GM23248 (cell line): Measurements from ENCODE around the gene INHA.

Source experiments
- EZH2 ChIP-seq: fragments of 200-600 bp; sonication (generic); IDR thresholded peaks from 2 replicates; pipeline ENCODE4 v1.6.1; 2018; ENCODE audit warnings: antibody characterized with exemption, mild to moderate bottlenecking; ENCODE audit not compliant: insufficient read depth, poor library complexity, severe bottlenecking
- EZH2phosphoT487 ChIP-seq: fragments of 200-600 bp; sonication (generic); IDR thresholded peaks from 2 replicates; pipeline ENCODE4 v1.6.1; 2018; ENCODE audit warnings: antibody characterized with exemption, moderate library complexity, mild to moderate bottlenecking, low read depth; ENCODE audit not compliant: insufficient read depth

DNA sequence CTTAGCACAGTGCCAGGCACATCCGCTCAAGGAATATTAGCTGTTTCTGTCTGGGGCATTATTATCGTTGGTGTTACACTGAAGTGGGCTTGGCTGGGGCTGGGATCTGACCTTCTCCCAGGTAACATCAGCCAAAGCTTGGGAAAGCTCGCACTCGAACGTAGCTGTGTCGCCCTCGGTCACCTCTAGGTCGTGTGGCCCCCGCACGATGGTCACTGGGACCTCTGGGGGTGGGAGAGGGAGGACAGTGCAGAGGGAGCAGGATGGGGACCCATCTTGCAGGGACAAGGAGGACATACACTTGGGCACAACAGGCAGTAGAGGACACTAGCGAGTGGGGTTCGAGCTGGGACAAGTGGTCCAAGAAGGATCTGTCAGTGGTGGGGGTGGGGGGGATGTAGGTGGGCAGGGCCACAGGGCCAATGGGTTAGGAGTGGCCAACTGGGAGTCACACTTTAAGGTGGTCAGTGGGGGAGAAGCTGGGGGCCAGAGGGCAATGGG is 18.6 kb upstream of the INHA start:
- TF ChIP-seq EZH2phosphoT487 = no peak
- TF ChIP-seq EZH2 = no peak
